ENCODE measurements around the gene MCF2L. TPM values are rescaled to one million over a fixed set of nuclear protein-coding genes. Genes with fewer than 3 reads are reported as not detected.

Gene MCF2L
- total RNA-seq, 1 donor from 2014 or later: 6.7 TPM

- peak; percentile 82 for DNase-seq (ENCODE audit: low spot score)
- no peaks in the 10 kb centered on the region for H3K36me3 Mint-ChIP-seq (ENCODE audit: low read depth)
- H3K4me3 Mint-ChIP-seq (ENCODE audit: unreplicated experiment): no peak overlapping the region
- no peak overlapping the region for H3K27ac Mint-ChIP-seq (ENCODE audit: unreplicated experiment)
- TF ChIP-seq CTCF (IDR thresholded peaks at IDR 0.05): no peak
- peaks cover 5% of the 10 kb centered on the region for H3K27me3 Mint-ChIP-seq (ENCODE audit: low read depth)
- H3K4me1 Mint-ChIP-seq (ENCODE audit: low read depth): peaks cover 14% of the 10 kb centered on the region
- no peaks in the 10 kb centered on the region for H3K9me3 Mint-ChIP-seq (ENCODE audit: low read depth)
Measured at GRCh38 chr13:113120300-113121182, 151.5 kb downstream of the MCF2L start.

GRCh38 chr13:113121183-113121927, 152.3 kb downstream of the MCF2L start:
- TF ChIP-seq CTCF (IDR thresholded peaks at IDR 0.05): no peak
- Mint-ChIP-seq H3K4me3 (ENCODE audit: unreplicated experiment) (no peak overlapping the region), H3K27ac (ENCODE audit: unreplicated experiment) (no peak overlapping the region), H3K4me1 (ENCODE audit: low read depth) (peaks cover 14% of the 10 kb centered on the region), H3K27me3 (ENCODE audit: low read depth) (peaks cover 5% of the 10 kb centered on the region), H3K36me3 (ENCODE audit: low read depth) (no peaks in the 10 kb centered on the region), H3K9me3 (ENCODE audit: low read depth) (no peaks in the 10 kb centered on the region)
- no peak for DNase-seq (ENCODE audit: low spot score)

GRCh38 chr13:113121928-113122471, 153.0 kb downstream of the MCF2L start:
- Mint-ChIP-seq H3K36me3 (ENCODE audit: low read depth) (no peaks in the 10 kb centered on the region), H3K27ac (ENCODE audit: unreplicated experiment) (peak overlapping the region; percentile 41), H3K4me1 (ENCODE audit: low read depth) (peaks cover 14% of the 10 kb centered on the region), H3K9me3 (ENCODE audit: low read depth) (no peaks in the 10 kb centered on the region), H3K4me3 (ENCODE audit: unreplicated experiment) (no peak overlapping the region), H3K27me3 (ENCODE audit: low read depth) (peaks cover 5% of the 10 kb centered on the region)
- TF ChIP-seq CTCF (IDR thresholded peaks at IDR 0.05): no peak
- no peak for DNase-seq (ENCODE audit: low spot score)

GRCh38 chr13:113122550-113123225, 153.7 kb downstream of the MCF2L start, which contains the start of gene F10:
Gene F10, plus strand, starts transcription at chr13:113122799. Its CDS starts 57 bp downstream, at chr13:113122856.
- DNase-seq (ENCODE audit: low spot score): peak; percentile 68
- Mint-ChIP-seq H3K36me3 (ENCODE audit: low read depth) (no peaks in the 10 kb centered on the region), H3K4me1 (ENCODE audit: low read depth) (peaks cover 10% of the 10 kb centered on the region), H3K27me3 (ENCODE audit: low read depth) (peaks cover 10% of the 10 kb centered on the region), H3K4me3 (ENCODE audit: unreplicated experiment) (peak within 1 kb of the TSS; percentile 5), H3K9me3 (ENCODE audit: low read depth) (no peaks in the 10 kb centered on the region), H3K27ac (ENCODE audit: unreplicated experiment) (peak within 1 kb of the TSS; percentile 41)
- peak; percentile 10 for TF ChIP-seq CTCF (IDR thresholded peaks at IDR 0.05)

All from chondrocyte (in vitro differentiated cells).